IMR-90 (cell line): ENCODE measurements around the gene LETM1. TPM values are rescaled to one million over a fixed set of nuclear protein-coding genes. Genes with fewer than 3 reads are reported as not detected.

Source experiments
- ATAC-seq: fragments of 200-7000 bp; cut with Tn5 transposase; 2 replicates; pipeline ENCODE4 v1.9.1; 2020; ENCODE audit warnings: low read depth, mild to moderate bottlenecking, moderate library complexity
- BruUV-seq: library from RNA; stranded (reverse); fragments of 400-500 nt; replicated peaks from 2 replicates; lab custom pipeline; 2021; lab: Mats Ljungman, UMichigan
- CTCF ChIA-PET: fragments of 300-600 bp; formaldehyde crosslinking; extraction: SDS; loops from one replicate; lab custom pipeline; 2021; ENCODE audit warnings: antibody characterized with exemption; lab: Yijun Ruan, JAX
- POLR2A ChIA-PET: fragments of 300-600 bp; sonication (Branson Sonifier 250); formaldehyde crosslinking; loops from one replicate; lab custom pipeline; 2022; ENCODE audit warnings: antibody characterized with exemption; ENCODE audit not compliant: unreplicated experiment; lab: Charles Lee
- DNase-seq: peaks from one replicate; pipeline ENCODE4 v3.0.0; 2013
- H2AFZ ChIP-seq: replicated peaks from 2 replicates; pipeline ENCODE3; 2013; ENCODE audit warnings: low read length, mild to moderate bottlenecking; ENCODE audit not compliant: poor library complexity
- H2AK5ac ChIP-seq: 2 replicates; pipeline ENCODE4 v1.6.1; 2013; ENCODE audit warnings: low read depth, low read length, inconsistent platforms
- H2AK9ac ChIP-seq: replicated peaks from 2 replicates; pipeline ENCODE3; 2013; ENCODE audit warnings: mild to moderate bottlenecking, low read depth, low read length, moderate library complexity; ENCODE audit not compliant: poor library complexity
- H2BK120ac ChIP-seq: 2 replicates; pipeline ENCODE4 v1.6.1; 2013; ENCODE audit warnings: low read depth, low read length, inconsistent platforms
- H2BK15ac ChIP-seq: 3 replicates; pipeline ENCODE4 v1.6.1; 2013; ENCODE audit warnings: low read depth, low read length, inconsistent platforms
- H2BK20ac ChIP-seq: 2 replicates; pipeline ENCODE4 v1.6.1; 2013; ENCODE audit warnings: low read depth, mild to moderate bottlenecking, inconsistent platforms, low read length, moderate library complexity
- H2BK5ac ChIP-seq: 2 replicates; pipeline ENCODE4 v1.6.1; 2013; ENCODE audit warnings: mild to moderate bottlenecking, low read depth, low read length, inconsistent platforms; ENCODE audit not compliant: poor library complexity, severe bottlenecking
- H3K14ac ChIP-seq: replicated peaks from 2 replicates; pipeline ENCODE4 v1.6.1; 2013; ENCODE audit warnings: low read depth, low read length, inconsistent platforms
- H3K18ac ChIP-seq: 2 replicates; pipeline ENCODE4 v1.6.1; 2013; ENCODE audit warnings: low read depth, low read length, control low read depth
- H3K23ac ChIP-seq: 2 replicates; pipeline ENCODE4 v1.6.1; 2013; ENCODE audit warnings: low read depth, low read length, inconsistent platforms
- H3K27ac ChIP-seq: 2 replicates; pipeline ENCODE4 v1.5.1; 2013; ENCODE audit warnings: mild to moderate bottlenecking, control low read depth, low read length; ENCODE audit not compliant: insufficient read depth
- H3K27me3 ChIP-seq: 2 replicates; pipeline ENCODE4 v1.6.1; 2013; ENCODE audit warnings: low read length; ENCODE audit not compliant: control insufficient read depth, insufficient read depth
- H3K36me3 ChIP-seq: 2 replicates; pipeline ENCODE4 v1.6.1; 2013; ENCODE audit warnings: low read length, mixed read lengths; ENCODE audit not compliant: control insufficient read depth, insufficient read depth
- H3K4ac ChIP-seq: 2 replicates; pipeline ENCODE4 v1.6.1; 2013; ENCODE audit warnings: low read depth, low read length, inconsistent platforms
- H3K4me1 ChIP-seq: 2 replicates; pipeline ENCODE4 v1.6.1; 2013; ENCODE audit warnings: low read length, mixed read lengths; ENCODE audit not compliant: control insufficient read depth, insufficient read depth
- H3K4me2 ChIP-seq: 2 replicates; pipeline ENCODE4 v1.6.1; 2013; ENCODE audit warnings: low read depth, mild to moderate bottlenecking, control low read depth, low read length, moderate library complexity
- H3K4me3 ChIP-seq: 2 replicates; pipeline ENCODE4 v1.5.1; 2013; ENCODE audit warnings: low read depth, mild to moderate bottlenecking, control low read depth, low read length, moderate library complexity; ENCODE audit not compliant: insufficient read depth
- H3K56ac ChIP-seq: 2 replicates; pipeline ENCODE4 v1.6.1; 2013; ENCODE audit warnings: low read length, inconsistent platforms; ENCODE audit not compliant: insufficient read depth; ENCODE audit errors: extremely low read depth
- H3K79me1 ChIP-seq, 2 experiments: 2 replicates each; pipeline ENCODE4 v1.6.1; 2013; ENCODE audit warnings: low read length in 2 of 2, inconsistent platforms in 1 of 2, low read depth in 1 of 2
- H3K9ac ChIP-seq: 2 replicates; pipeline ENCODE4 v1.6.1; 2013; ENCODE audit warnings: low read depth, low read length, control low read depth
- H3K9me1 ChIP-seq: 2 replicates; pipeline ENCODE4 v1.6.1; 2013; ENCODE audit warnings: low read length, inconsistent platforms; ENCODE audit not compliant: insufficient read depth
- H3K9me3 ChIP-seq: 2 replicates; pipeline ENCODE4 v1.6.1; 2013; ENCODE audit warnings: low read length; ENCODE audit not compliant: control insufficient read depth, insufficient read depth
- H4K20me1 ChIP-seq: 2 replicates; pipeline ENCODE4 v1.6.1; 2013; ENCODE audit warnings: low read length, inconsistent platforms; ENCODE audit not compliant: insufficient read depth
- H4K5ac ChIP-seq: 2 replicates; pipeline ENCODE4 v1.6.1; 2013; ENCODE audit warnings: mild to moderate bottlenecking, low read depth, low read length, control low read depth
- H4K8ac ChIP-seq, 2 experiments: 2 replicates each; pipeline ENCODE4 v1.6.1; 2013; ENCODE audit warnings: low read depth in 2 of 2, low read length in 2 of 2, control low read depth in 1 of 2, inconsistent platforms in 1 of 2
- H4K91ac ChIP-seq: 2 replicates; pipeline ENCODE4 v1.6.1; 2013; ENCODE audit warnings: low read depth, low read length, inconsistent platforms; ENCODE audit not compliant: insufficient read depth
- BHLHE40 ChIP-seq: fragments of 150-350 bp; IDR thresholded peaks from 2 replicates; pipeline ENCODE4 v1.6.1; 2016; ENCODE audit warnings: mild to moderate bottlenecking, low read depth, low read length
- CHD1 ChIP-seq: IDR thresholded peaks from 2 replicates; pipeline ENCODE4 v1.6.1; 2012; ENCODE audit warnings: low read depth, low read length, improper control_type of control experiment
- FOS ChIP-seq: fragments of 150-350 bp; IDR thresholded peaks from 2 replicates; pipeline ENCODE4 v1.6.1; 2016; ENCODE audit warnings: low read depth, low read length
- MAZ ChIP-seq: IDR thresholded peaks from 2 replicates; pipeline ENCODE4 v1.6.1; 2012; ENCODE audit warnings: low read depth, mild to moderate bottlenecking, low read length, improper control_type of control experiment, moderate library complexity, borderline replicate concordance
- MXI1 ChIP-seq: IDR thresholded peaks from 2 replicates; pipeline ENCODE4 v1.6.1; 2012; ENCODE audit warnings: low read depth, mild to moderate bottlenecking, low read length, moderate library complexity, borderline replicate concordance
- NFE2L2 ChIP-seq: fragments of 150-350 bp; IDR thresholded peaks from 2 replicates; pipeline ENCODE4 v1.6.1; 2016; ENCODE audit warnings: low read depth, mild to moderate bottlenecking, low read length
- RAD21 ChIP-seq: IDR thresholded peaks from 2 replicates; pipeline ENCODE4 v1.6.1; 2012; ENCODE audit warnings: low read length, improper control_type of control experiment
- RCOR1 ChIP-seq: IDR thresholded peaks from 2 replicates; pipeline ENCODE4 v1.6.1; 2012; ENCODE audit warnings: mild to moderate bottlenecking, low read length, improper control_type of control experiment; ENCODE audit not compliant: insufficient replicate concordance
- RFX5 ChIP-seq: IDR thresholded peaks from 2 replicates; pipeline ENCODE4 v1.8.0; 2012; ENCODE audit warnings: low read depth, mild to moderate bottlenecking, low read length, moderate library complexity
- SMC3 ChIP-seq: fragments of 150-350 bp; IDR thresholded peaks from 2 replicates; pipeline ENCODE4 v1.6.1; 2016; ENCODE audit warnings: low read depth, mild to moderate bottlenecking, antibody characterized with exemption, low read length, moderate library complexity
- WGBS, 2 experiments: methylation state at CpG; one replicate each; pipeline versions ENCODE4 v1.1.5 to v1.1.7; 2013; ENCODE audit warnings: missing lambda C conversion rate in 2 of 2; ENCODE audit not compliant: insufficient read length in 1 of 2; ENCODE audit errors: extremely low coverage in 2 of 2; 5-methylcytosine and 5-hydroxymethylcytosine counted together
- dilution Hi-C: fragments of 300-500 bp; cut with HindIII; formaldehyde crosslinking; loops from one replicate; pipeline ENCODE4 v1.14.3; 2018; ENCODE audit warnings: low sequenced_read_pairs; ENCODE audit not compliant: unreplicated experiment
- in situ Hi-C: fragments of 300-500 bp; cut with MboI; formaldehyde crosslinking; loops from 3 replicates; pipeline ENCODE4 v1.14.3; 2019; ENCODE audit warnings: low sequenced_read_pairs, inconsistent platforms, mixed read lengths
- intact Hi-C: fragments of 100-400 bp; cut with micrococcal nuclease; formaldehyde crosslinking; loops from 2 replicates; pipeline ENCODE4 v1.10.0; 2022
- polyA plus RNA-seq, 3 experiments: library from polyadenylated mRNA; depleted of rRNA; stranded (reverse); fragments of >200 nt; gene quantifications; 2 replicates each; pipeline ENCODE4 v1.2.3, GENCODE V29; 2012; ENCODE audit warnings: low replicate concordance in 1 of 3
- total RNA-seq: library from RNA; depleted of rRNA; stranded (reverse); fragments of >200 nt; gene quantifications from 2 replicates; pipeline ENCODE4 v1.2.3, GENCODE V29; 2012

LETM1 gene
- total and polyA plus RNA-seq, 2 of the 4 experiments (the other 2 are of a cell fraction), result 25.0 to 49.3 TPM

- intact Hi-C loops, result no loop called here
- H4K5ac ChIP-seq, result no peak overlapping the region
- H3K4me2 ChIP-seq, result no peak overlapping the region
- no peak overlapping the region for H2BK20ac ChIP-seq
- H2BK120ac ChIP-seq, result no peak overlapping the region
- no peak overlapping the region for H3K27ac ChIP-seq
- no peak overlapping the region for H2BK5ac ChIP-seq
- H3K14ac ChIP-seq, result no peak overlapping the region
- no peak overlapping the region for H4K8ac ChIP-seq
- H2AFZ ChIP-seq, result no peak overlapping the region
- ChIA-PET CTCF (no interaction called here), POLR2A (no interaction called here)
- no peaks in the 10 kb centered on the region for H3K9me3 ChIP-seq
- H3K23ac ChIP-seq, result no peak overlapping the region
- DNase-seq (no peak), ATAC-seq (no peak)
- in situ Hi-C loops, result no loop called here
- dilution Hi-C loops, result no loop called here
- 88% methylated on average over 1 of the region's 10 CpGs; no CpG with 5 or more reads in 1 of the 2 experiments for WGBS, 2 experiments
- no peak overlapping the region for H3K4me3 ChIP-seq
- H3K56ac ChIP-seq, result no peak overlapping the region
- no peak overlapping the region; the same call in 1 of the 2 replicates for H2AK5ac ChIP-seq
- no peak overlapping the region for H3K9ac ChIP-seq
- no peaks in the 10 kb centered on the region for H3K27me3 ChIP-seq
- H3K9me1 ChIP-seq, result peaks cover 35% of the 10 kb centered on the region
- H3K4me1 ChIP-seq, result peaks cover 16% of the 10 kb centered on the region; the same call in 1 of the 2 replicates
- no peak overlapping the region for H4K91ac ChIP-seq
- H4K20me1 ChIP-seq, result peaks cover 39% of the 10 kb centered on the region
- no peak overlapping the region for H2AK9ac ChIP-seq
- TF ChIP-seq MAZ (no peak), CHD1 (no peak), RCOR1 (no peak), RFX5 (no peak), RAD21 (no peak), MXI1 (no peak), FOS (no peak), BHLHE40 (no peak), SMC3 (no peak), NFE2L2 (no peak)
- no TSS peak for BruUV-seq
- peaks cover 24 to 73% of the 10 kb centered on the region in 2 experiments for H3K79me1 ChIP-seq
- no peak overlapping the region for H3K18ac ChIP-seq
- no peak overlapping the region for H3K4ac ChIP-seq
- no peak overlapping the region for H2BK15ac ChIP-seq
- peaks cover 10% of the 10 kb centered on the region for H3K36me3 ChIP-seq
Measured at GRCh38 chr4:1850276-1850675, 5.7 kb downstream of the LETM1 start.
